Activated CD4-positive, alpha-beta T cell treated with anti-CD3 and anti-CD28 coated beads, Interleukin-2, Interleukin-4, amounts not matched to agents 100 ng/mL and 50 ng/mL, durations not matched to agents 16 hours and 8 hours (primary cell): Measurements from ENCODE around the gene PCNP.
"Not testable (repeated sequence)": the region's sequence is repeated elsewhere in the genome, so short reads cannot be mapped to it uniquely, and the experiment has no call there.

Source experiments
- DNase-seq: peaks from one replicate; pipeline ENCODE4 v3.0.0-alpha.2; 2020; ENCODE audit warnings: low spot score

Gene PCNP

GRCh38 chr3:101567528-101568317 is 6.3 kb upstream of the PCNP start:
- peak; percentile 36 for DNase-seq

GRCh38 chr3:101571028-101571895 is 2.7 kb upstream of the PCNP start:
- no peak for DNase-seq

DNA sequence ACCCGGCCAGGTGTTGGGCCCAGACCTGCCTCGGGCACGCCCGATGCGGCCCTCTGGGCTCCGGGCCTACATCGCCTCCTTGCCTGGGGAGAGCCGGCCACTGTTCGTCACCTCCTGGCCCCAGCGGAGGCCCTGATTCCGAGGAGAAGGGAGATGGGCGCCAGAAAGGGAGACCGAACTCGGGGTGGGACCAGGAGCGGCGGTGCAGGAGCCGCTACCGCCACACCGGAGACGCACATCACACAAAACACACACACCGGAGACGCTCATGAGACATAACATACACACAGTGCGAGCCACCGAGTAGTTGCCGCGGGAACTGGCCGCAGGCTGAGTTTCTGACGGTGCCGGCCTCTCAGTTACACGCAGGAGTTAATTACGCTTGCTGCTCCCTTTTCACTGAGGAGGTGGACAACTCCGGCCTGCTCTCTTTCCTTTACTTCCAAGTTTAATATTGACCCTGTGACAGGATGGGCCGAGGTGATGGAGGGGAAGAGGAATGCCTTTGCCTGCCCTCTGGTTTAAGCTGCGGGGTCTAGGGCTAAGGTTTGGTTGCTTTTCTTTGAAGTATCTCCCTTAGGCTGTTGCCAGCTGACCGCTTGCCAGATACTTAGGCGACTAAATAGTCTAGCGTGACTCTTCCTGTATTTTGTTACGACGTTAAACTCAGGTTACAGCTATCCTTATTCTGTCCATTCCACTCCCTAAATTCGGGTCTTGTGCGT is 570 bp downstream of the PCNP start:
- DNase-seq: peak; percentile 53

- no peak for DNase-seq
Observed at GRCh38 chr3:101577286-101577685, 3.3 kb downstream of the PCNP start.

- no peak for DNase-seq
Observed at GRCh38 chr3:101588616-101589015, 14.6 kb downstream of the PCNP start.

DNA sequence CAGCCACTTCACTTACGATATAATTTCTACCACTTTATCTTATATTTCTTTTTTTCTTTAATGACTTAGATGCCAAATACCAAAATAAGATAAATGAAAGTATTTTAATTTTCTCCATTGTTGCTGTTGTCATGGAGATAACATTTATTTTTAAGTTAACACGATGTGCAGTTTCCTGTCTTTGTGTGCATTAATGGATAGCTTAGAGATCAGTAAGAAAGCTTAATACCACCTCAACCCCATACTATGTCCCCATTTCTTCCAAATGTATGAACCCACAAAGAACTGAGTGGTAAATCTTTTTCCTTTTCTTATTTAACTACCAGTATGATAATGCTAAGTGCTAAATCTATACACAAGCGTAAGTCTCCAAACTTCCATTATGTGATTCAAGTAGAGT is 17.1 kb downstream of the PCNP start:
- no peak for DNase-seq

GRCh38 chr3:101602731-101603130 is 28.8 kb downstream of the PCNP start:
- no peak for DNase-seq

- no peak for DNase-seq
Observed at GRCh38 chr3:101603184-101603583, 29.2 kb downstream of the PCNP start.

DNA sequence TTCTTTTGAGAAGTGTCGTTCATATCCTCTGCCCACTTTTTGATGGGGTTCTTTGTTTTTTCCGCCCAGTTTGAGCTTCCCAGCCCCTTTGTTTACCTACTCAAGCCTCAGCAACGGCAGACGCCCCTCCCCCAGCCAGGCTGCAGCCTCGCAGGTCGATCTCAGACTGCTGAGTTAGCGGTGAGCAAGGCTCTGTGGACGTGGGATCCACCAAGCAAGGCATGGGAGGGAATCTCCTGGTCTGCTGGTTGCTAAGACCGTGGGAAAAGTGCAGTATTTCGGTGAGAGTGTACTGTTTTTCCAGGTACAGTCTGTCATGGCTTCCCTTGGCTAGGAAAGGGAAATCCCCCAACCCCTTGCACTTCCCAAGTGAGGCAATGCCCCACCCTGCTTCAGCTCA is 31.4 kb downstream of the PCNP start:
- not testable (repeated sequence) for DNase-seq

- DNase-seq: no peak
Observed at GRCh38 chr3:101611023-101611422, 37.0 kb downstream of the PCNP start.

- not testable (repeated sequence) for DNase-seq
Observed at GRCh38 chr3:101613014-101613413, 39.0 kb downstream of the PCNP start.

- DNase-seq: no peak
Observed at GRCh38 chr3:101615525-101615924, 41.5 kb downstream of the PCNP start.

GRCh38 chr3:101617478-101617877 is 43.5 kb downstream of the PCNP start:
- DNase-seq: no peak

- DNase-seq: no peak
Observed at GRCh38 chr3:101618726-101619125, 44.7 kb downstream of the PCNP start.

GRCh38 chr3:101619734-101620133 is 45.8 kb downstream of the PCNP start:
- DNase-seq: no peak

GRCh38 chr3:101623656-101624055 is 49.7 kb downstream of the PCNP start:
- DNase-seq: no peak

DNA sequence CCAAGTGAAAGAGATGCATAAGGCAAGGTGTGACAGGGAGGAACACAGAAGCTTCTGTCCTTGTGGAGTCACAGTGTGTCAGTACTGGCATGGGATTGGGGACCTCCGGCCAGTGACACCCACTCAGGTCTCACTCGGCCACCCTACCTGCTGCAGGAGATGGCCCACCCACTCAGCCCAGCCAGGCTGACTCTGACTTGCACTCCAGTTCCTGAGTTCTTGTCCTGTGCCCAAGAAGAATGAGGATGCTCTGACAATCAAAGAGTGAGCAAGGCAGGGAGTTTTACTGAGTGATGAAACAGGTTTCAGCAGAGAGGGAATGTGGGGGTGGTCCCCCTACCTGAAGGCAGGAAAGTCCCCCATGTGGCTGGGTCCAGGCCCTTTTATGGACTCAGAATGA is 50.9 kb downstream of the PCNP start:
- DNase-seq: no peak

DNA sequence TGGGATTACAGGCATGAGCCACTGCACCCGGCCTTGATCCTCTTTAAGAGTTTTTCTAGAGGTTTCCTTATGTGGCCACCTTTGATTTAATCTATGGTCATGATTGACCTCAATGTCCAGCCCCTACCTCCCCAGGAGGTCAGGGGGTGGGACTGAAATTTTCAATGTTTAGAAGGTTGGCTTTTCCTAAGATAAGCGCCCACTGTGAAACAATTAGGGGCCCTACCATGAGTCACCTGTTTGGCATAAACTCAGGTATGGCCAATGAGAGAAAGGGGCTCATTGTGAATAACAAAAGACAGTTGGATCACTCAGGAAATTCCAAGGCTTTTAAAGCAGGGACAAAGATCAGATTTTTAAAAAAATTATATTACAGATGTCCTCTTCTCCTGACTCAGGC is 51.9 kb downstream of the PCNP start:
- DNase-seq: no peak

DNA sequence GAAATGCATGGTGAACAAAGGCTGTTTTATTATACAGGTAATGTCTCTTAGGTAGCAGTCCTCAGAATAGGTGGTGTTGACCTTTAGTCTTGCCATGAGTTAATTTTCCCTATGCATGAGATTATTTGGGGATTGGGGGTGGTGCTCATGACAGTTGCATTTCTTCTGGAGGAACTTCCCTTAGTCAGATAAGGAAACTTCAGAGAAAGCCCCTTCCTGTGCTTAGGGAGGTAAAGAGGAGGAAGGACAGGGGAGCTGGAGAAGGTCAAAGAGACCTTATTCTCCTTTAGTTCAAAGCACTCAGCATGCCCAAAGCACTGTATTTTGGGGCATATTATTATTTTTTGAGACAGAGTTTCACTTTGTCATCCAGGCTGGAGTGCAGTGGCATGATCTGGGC is 55.2 kb downstream of the PCNP start:
- DNase-seq: no peak

- DNase-seq: no peak
Observed at GRCh38 chr3:101631098-101631796, 57.3 kb downstream of the PCNP start.

DNA sequence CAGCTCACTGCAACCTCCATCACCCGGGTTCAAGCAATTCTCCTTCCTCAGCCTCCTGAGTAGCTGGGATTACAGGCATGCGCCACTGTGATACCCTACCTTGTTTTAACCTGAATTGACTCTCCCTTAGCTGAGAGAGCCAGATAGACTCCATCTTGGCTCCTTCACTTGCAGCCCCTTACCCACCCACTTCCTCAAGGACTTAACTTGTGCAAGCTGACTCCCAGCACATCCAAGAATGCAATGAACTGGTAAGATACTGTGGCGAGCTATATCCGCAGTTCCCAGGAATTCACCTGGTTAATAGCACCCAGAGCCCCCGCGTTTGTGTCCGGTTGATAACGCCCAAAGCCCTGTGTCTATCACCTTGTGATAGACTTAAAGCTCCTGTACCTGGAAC is 58.0 kb downstream of the PCNP start:
- DNase-seq: not testable (repeated sequence)

DNA sequence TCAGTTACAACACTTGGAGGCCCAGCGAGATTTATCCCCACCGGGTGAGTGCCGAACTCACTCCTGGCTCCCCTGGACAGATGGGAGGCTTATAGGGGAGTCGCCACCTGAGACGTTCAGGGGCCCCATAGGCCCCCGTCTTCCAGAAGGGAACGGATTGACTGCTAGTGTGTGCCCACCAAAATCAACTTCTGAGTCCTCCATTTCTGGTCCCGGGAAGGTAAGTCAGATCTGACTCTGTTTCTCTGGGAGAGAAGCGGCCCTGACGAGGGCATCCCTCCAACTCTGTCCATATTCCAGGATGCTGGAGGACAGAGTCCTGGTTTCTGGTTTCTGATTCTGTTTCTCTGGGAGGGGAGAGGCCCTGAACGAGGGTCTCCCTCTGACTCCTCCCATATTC is 58.6 kb downstream of the PCNP start:
- DNase-seq: no peak
